ENCODE measurements around the gene LDLRAP1. TPM values are rescaled to one million over a fixed set of nuclear protein-coding genes. Genes with fewer than 3 reads are reported as not detected.

The LDLRAP1 gene
- 15.6 and 18.1 TPM in 2 replicates for total RNA-seq (ENCODE audit: low replicate concordance)

GRCh38 chr1:25543425-25544242 is at the start of gene LDLRAP1:
LDLRAP1 (plus strand) TSS chr1:25543606; CDS start chr1:25543699, 93 bp downstream.

GRCh38 chr1:25616095-25616986 is 72.9 kb downstream of the LDLRAP1 start, which contains the start of gene MAN1C1:
MAN1C1 (plus strand) TSS chr1:25616791; CDS start chr1:25617798, 1,007 bp downstream.

Other genes starting within 250 kb of the LDLRAP1 start
- gene TMEM50A, start 205.3 kb upstream of the LDLRAP1 start, total RNA-seq (ENCODE audit: low replicate concordance) = 63.2 and 176 TPM in 2 replicates
- 0.94 and 1.1 TPM in 2 replicates for gene RHCE, start 122.8 kb upstream of the LDLRAP1 start, total RNA-seq (ENCODE audit: low replicate concordance)
- 6.7 and 18.2 TPM in 2 replicates for gene MACO1, start 112.7 kb upstream of the LDLRAP1 start, total RNA-seq (ENCODE audit: low replicate concordance)
- 0.08 and 10.6 TPM in 2 replicates for gene MAN1C1, start 73.2 kb downstream of the LDLRAP1 start, total RNA-seq (ENCODE audit: low replicate concordance)

All from smooth muscle cell of the coronary artery (primary cell).